K562 (cell line): ENCODE results near the gene FOSL1. TPM values are rescaled to one million over a fixed set of nuclear protein-coding genes. Genes with fewer than 3 reads are reported as not detected.

ENCODE experiments used
- ARID1B ChIP-seq: fragments of 450-650 bp; IDR thresholded peaks from 2 replicates; pipeline ENCODE4 v1.6.1; 2016; ENCODE audit warnings: antibody characterized with exemption, mild to moderate bottlenecking, inconsistent platforms
- ELF4 ChIP-seq: fragments of 450-650 bp; formaldehyde crosslinking; IDR thresholded peaks from 2 replicates; pipeline ENCODE4 v1.4.0; 2022; ENCODE audit warnings: missing genetic modification characterization
- ERF ChIP-seq: fragments of 450-650 bp; formaldehyde crosslinking; IDR thresholded peaks from 2 replicates; pipeline ENCODE4 v1.4.0; 2020; ENCODE audit warnings: mild to moderate bottlenecking, mixed read lengths
- IRF2 ChIP-seq: sonication (generic); formaldehyde crosslinking; IDR thresholded peaks from 2 replicates; pipeline ENCODE4 v1.8.1; 2022; ENCODE audit warnings: mild to moderate bottlenecking, missing genetic modification reagents
- KAT7 ChIP-seq: sonication (generic); formaldehyde crosslinking; IDR thresholded peaks from 2 replicates; pipeline ENCODE4 v1.8.0; 2022; ENCODE audit warnings: missing genetic modification reagents, mild to moderate bottlenecking, borderline replicate concordance
- LCOR ChIP-seq: sonication (generic); formaldehyde crosslinking; IDR thresholded peaks from 2 replicates; pipeline ENCODE4 v1.8.0; 2022; ENCODE audit warnings: mild to moderate bottlenecking, missing genetic modification reagents
- MEIS2 ChIP-seq: fragments of 450-650 bp; IDR thresholded peaks from 2 replicates; pipeline ENCODE4 v1.6.1; 2014; ENCODE audit warnings: mild to moderate bottlenecking; ENCODE audit not compliant: partially characterized antibody
- SP2 ChIP-seq: IDR thresholded peaks from 2 replicates; pipeline ENCODE4 v1.6.1; 2011; ENCODE audit warnings: mild to moderate bottlenecking, low read depth, low read length, moderate library complexity; ENCODE audit not compliant: poor library complexity, severe bottlenecking; ENCODE audit errors: extremely low read depth
- polyA plus RNA-seq, 8 experiments: library from polyadenylated mRNA; depleted of rRNA in 4 of 8; stranded (reverse) in 5 of 8; unstranded in 3 of 8; fragments of >200 nt; fragmentation: Nextera tagmentation in 2 of 8; fragmentation: Illumina TruSeq in 1 of 8; extraction: Ambion mirVana in 2 of 8; extraction: Trizol in 1 of 8; gene quantifications; 2 replicates each; pipeline versions ENCODE4 v1.2.1 to v1.2.3, GENCODE V29; 2011 to 2014; ENCODE audit warnings: inconsistent platforms in 1 of 8, missing spikeins in 1 of 8
- total RNA-seq, 7 experiments: library from RNA; depleted of rRNA in 6 of 7; stranded (reverse); fragments of >200 nt in 6 of 7; fragmentation: Illumina TruSeq in 2 of 7; extraction: Trizol in 2 of 7; gene quantifications; 2 replicates each; pipeline versions ENCODE4 v1.2.1 to v1.2.3, GENCODE V29; 2011 to 2021; ENCODE audit warnings: low replicate concordance in 1 of 7
- TF ChIP-seq, protein P1 (sequence below): fragments of 450-650 bp; IDR thresholded peaks from 2 replicates; pipeline ENCODE4 v1.6.1; 2018; ENCODE audit warnings: mild to moderate bottlenecking, low read depth; ENCODE audit not compliant: partially characterized antibody
- TF ChIP-seq, protein P2 (sequence below), 2 experiments: fragments of 150-350 bp in 1 of 2; IDR thresholded peaks; 2 replicates each; pipeline ENCODE4 v1.6.1; 2012 to 2016; ENCODE audit warnings: low read depth in 2 of 2, low read length in 2 of 2, mild to moderate bottlenecking in 1 of 2, moderate library complexity in 1 of 2
- TF ChIP-seq, protein P3 (sequence below), 2 experiments: fragments of 450-650 bp in 1 of 2; IDR thresholded peaks; 2 replicates each; pipeline ENCODE4 v1.6.1; 2011 to 2017; ENCODE audit warnings: low read depth in 2 of 2, antibody characterized with exemption in 1 of 2, borderline replicate concordance in 1 of 2, low read length in 1 of 2, mild to moderate bottlenecking in 1 of 2, mixed read lengths in 1 of 2; ENCODE audit not compliant: control insufficient read depth in 1 of 2
- TF ChIP-seq, protein P4 (sequence below), 2 experiments: fragments of 450-650 bp in 1 of 2; sonication (generic) in 1 of 2; formaldehyde crosslinking; conservative IDR thresholded peaks; 2 replicates each; pipeline versions ENCODE4 v1.4.0 to v1.8.1; 2020 to 2022; ENCODE audit warnings: mild to moderate bottlenecking in 1 of 2, missing genetic modification reagents in 1 of 2
- TF ChIP-seq, protein P5 (sequence below): fragments of 450-650 bp; IDR thresholded peaks from 2 replicates; pipeline ENCODE4 v1.6.1; 2016

The FOSL1 gene
- total and polyA plus RNA-seq, 9 of the 15 experiments (the other 6 are each of a cell fraction or from before 2014, with no cell fraction given), result 3.5 to 39.6 (median 10.0) TPM

DNA sequence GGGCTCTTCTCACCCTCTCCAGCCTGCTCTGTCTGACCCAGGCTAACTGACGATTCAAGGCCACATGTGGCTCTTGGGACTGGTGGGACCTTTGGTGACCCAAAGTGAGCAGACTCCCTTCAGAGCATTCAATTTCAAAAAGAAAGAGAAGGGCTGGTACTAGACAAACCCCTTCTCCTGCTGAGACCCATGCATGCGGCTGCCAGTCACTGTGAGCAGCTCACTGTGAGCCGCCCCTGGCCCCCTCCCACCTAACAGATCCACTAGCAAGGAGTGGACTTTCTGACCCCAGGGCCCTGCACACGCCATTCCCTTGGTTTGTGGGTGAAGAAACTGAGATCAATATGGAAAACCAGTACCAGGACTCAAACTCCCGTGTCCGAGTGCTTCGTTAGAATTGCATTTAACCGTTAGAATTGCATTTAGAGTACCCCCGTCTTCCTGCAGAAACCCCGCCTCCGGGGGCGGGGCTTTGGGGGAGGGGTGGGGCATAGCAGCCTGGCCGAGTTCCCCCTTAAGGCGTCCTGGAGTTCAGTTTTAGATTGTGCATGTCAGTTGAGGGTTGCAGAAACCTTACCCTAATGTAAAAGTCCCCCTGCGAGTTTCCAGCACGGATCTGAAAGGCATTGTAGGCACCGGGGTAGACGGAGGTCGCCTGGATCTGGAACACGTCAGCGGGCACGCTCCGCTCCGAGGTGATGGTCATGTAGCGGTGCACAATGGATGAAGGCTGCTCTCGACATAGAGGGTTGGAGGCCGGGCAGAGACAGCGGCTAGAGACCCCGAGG is 32.7 kb downstream of the FOSL1 start (continued):
- TF ChIP-seq, protein P1, sequence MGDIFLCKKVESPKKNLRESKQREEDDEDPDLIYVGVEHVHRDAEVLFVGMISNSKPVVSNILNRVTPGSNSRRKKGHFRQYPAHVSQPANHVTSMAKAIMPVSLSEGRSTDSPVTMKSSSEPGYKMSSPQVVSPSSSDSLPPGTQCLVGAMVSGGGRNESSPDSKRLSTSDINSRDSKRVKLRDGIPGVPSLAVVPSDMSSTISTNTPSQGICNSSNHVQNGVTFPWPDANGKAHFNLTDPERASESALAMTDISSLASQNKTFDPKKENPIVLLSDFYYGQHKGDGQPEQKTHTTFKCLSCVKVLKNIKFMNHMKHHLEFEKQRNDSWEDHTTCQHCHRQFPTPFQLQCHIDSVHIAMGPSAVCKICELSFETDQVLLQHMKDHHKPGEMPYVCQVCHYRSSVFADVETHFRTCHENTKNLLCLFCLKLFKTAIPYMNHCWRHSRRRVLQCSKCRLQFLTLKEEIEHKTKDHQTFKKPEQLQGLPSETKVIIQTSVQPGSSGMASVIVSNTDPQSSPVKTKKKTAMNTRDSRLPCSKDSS, result no peak
- TF ChIP-seq LCOR (CRISPR knock-in tag) (0 out of 2 replicates have a peak, but pooled peaks have one; percentile 23), MEIS2 (no peak), IRF2 (CRISPR knock-in tag) (no peak), KAT7 (CRISPR knock-in tag) (0 out of 2 replicates have a peak, but pooled peaks have one; percentile 29), ELF4 (CRISPR knock-in tag) (no peak), SP2 (no peak), ARID1B (no peak), ERF (CRISPR knock-in tag) (no peak)
- TF ChIP-seq, protein P2, sequence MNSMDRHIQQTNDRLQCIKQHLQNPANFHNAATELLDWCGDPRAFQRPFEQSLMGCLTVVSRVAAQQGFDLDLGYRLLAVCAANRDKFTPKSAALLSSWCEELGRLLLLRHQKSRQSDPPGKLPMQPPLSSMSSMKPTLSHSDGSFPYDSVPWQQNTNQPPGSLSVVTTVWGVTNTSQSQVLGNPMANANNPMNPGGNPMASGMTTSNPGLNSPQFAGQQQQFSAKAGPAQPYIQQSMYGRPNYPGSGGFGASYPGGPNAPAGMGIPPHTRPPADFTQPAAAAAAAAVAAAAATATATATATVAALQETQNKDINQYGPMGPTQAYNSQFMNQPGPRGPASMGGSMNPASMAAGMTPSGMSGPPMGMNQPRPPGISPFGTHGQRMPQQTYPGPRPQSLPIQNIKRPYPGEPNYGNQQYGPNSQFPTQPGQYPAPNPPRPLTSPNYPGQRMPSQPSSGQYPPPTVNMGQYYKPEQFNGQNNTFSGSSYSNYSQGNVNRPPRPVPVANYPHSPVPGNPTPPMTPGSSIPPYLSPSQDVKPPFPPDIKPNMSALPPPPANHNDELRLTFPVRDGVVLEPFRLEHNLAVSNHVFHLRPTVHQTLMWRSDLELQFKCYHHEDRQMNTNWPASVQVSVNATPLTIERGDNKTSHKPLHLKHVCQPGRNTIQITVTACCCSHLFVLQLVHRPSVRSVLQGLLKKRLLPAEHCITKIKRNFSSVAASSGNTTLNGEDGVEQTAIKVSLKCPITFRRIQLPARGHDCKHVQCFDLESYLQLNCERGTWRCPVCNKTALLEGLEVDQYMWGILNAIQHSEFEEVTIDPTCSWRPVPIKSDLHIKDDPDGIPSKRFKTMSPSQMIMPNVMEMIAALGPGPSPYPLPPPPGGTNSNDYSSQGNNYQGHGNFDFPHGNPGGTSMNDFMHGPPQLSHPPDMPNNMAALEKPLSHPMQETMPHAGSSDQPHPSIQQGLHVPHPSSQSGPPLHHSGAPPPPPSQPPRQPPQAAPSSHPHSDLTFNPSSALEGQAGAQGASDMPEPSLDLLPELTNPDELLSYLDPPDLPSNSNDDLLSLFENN (IDR thresholded peaks at IDR 0.05; ENCODE audit: low read depth in 2 of 2, low read length in 2 of 2), result no peak
- TF ChIP-seq, protein P3, sequence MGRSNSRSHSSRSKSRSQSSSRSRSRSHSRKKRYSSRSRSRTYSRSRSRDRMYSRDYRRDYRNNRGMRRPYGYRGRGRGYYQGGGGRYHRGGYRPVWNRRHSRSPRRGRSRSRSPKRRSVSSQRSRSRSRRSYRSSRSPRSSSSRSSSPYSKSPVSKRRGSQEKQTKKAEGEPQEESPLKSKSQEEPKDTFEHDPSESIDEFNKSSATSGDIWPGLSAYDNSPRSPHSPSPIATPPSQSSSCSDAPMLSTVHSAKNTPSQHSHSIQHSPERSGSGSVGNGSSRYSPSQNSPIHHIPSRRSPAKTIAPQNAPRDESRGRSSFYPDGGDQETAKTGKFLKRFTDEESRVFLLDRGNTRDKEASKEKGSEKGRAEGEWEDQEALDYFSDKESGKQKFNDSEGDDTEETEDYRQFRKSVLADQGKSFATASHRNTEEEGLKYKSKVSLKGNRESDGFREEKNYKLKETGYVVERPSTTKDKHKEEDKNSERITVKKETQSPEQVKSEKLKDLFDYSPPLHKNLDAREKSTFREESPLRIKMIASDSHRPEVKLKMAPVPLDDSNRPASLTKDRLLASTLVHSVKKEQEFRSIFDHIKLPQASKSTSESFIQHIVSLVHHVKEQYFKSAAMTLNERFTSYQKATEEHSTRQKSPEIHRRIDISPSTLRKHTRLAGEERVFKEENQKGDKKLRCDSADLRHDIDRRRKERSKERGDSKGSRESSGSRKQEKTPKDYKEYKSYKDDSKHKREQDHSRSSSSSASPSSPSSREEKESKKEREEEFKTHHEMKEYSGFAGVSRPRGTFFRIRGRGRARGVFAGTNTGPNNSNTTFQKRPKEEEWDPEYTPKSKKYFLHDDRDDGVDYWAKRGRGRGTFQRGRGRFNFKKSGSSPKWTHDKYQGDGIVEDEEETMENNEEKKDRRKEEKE (IDR thresholded peaks at IDR 0.05; ENCODE audit: borderline replicate concordance in 1 of 2, control insufficient read depth in 1 of 2, low read depth in 2 of 2, low read length in 1 of 2), result no peak
- TF ChIP-seq, protein P4, sequence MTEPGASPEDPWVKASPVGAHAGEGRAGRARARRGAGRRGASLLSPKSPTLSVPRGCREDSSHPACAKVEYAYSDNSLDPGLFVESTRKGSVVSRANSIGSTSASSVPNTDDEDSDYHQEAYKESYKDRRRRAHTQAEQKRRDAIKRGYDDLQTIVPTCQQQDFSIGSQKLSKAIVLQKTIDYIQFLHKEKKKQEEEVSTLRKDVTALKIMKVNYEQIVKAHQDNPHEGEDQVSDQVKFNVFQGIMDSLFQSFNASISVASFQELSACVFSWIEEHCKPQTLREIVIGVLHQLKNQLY (CRISPR knock-in tag; conservative IDR thresholded peaks at IDR 0.05), result no peak
- TF ChIP-seq, protein P5, sequence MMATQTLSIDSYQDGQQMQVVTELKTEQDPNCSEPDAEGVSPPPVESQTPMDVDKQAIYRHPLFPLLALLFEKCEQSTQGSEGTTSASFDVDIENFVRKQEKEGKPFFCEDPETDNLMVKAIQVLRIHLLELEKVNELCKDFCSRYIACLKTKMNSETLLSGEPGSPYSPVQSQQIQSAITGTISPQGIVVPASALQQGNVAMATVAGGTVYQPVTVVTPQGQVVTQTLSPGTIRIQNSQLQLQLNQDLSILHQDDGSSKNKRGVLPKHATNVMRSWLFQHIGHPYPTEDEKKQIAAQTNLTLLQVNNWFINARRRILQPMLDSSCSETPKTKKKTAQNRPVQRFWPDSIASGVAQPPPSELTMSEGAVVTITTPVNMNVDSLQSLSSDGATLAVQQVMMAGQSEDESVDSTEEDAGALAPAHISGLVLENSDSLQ, result peak; percentile 52
